Osteocyte (in vitro differentiated cells): ENCODE data around the gene TMPRSS7. TPM values are rescaled to one million over a fixed set of nuclear protein-coding genes. Genes with fewer than 3 reads are reported as not detected.

ENCODE experiments used
- DNase-seq: peaks from one replicate; pipeline ENCODE4 v3.0.0; 2021; ENCODE audit warnings: mixed read lengths; ENCODE audit not compliant: unreplicated experiment; ENCODE audit errors: extremely low spot score
- H3K27ac Mint-ChIP-seq: one replicate; pipeline ENCODE4 v1.8.0; 2021; ENCODE audit warnings: mild to moderate bottlenecking, mixed read lengths; ENCODE audit not compliant: unreplicated experiment
- H3K27me3 Mint-ChIP-seq: one replicate; pipeline ENCODE4 v1.8.0; 2021; ENCODE audit warnings: mixed read lengths; ENCODE audit not compliant: unreplicated experiment
- H3K36me3 Mint-ChIP-seq: one replicate; pipeline ENCODE4 v1.8.0; 2021; ENCODE audit warnings: mixed read lengths; ENCODE audit not compliant: unreplicated experiment
- H3K4me1 Mint-ChIP-seq: one replicate; pipeline ENCODE4 v1.8.0; 2021; ENCODE audit warnings: mixed read lengths; ENCODE audit not compliant: unreplicated experiment
- H3K4me3 Mint-ChIP-seq: one replicate; pipeline ENCODE4 v1.8.0; 2021; ENCODE audit warnings: mild to moderate bottlenecking, moderate library complexity, mixed read lengths; ENCODE audit not compliant: unreplicated experiment
- H3K9me3 Mint-ChIP-seq: one replicate; pipeline ENCODE4 v1.8.0; 2021; ENCODE audit warnings: mixed read lengths; ENCODE audit not compliant: unreplicated experiment
- CTCF ChIP-seq: fragments of 200-600 bp; sonication (generic); IDR thresholded peaks from 2 replicates; pipeline ENCODE4 v1.5.0; 2021; ENCODE audit warnings: antibody characterized with exemption, mild to moderate bottlenecking, moderate library complexity
- total RNA-seq: library from RNA; stranded (reverse); gene quantifications from 2 replicates; pipeline ENCODE4 v1.2.1, GENCODE V29; 2021

The TMPRSS7 gene
- total RNA-seq, 1 donor from 2014 or later, result not detected

GRCh38 chr3:112038863-112039262 lies 4.3 kb downstream of the TMPRSS7 start:
- Mint-ChIP-seq H3K4me3 (no peak overlapping the region), H3K36me3 (no peaks in the 10 kb centered on the region), H3K27me3 (no peaks in the 10 kb centered on the region), H3K9me3 (peaks cover 5% of the 10 kb centered on the region), H3K4me1 (peaks cover 1% of the 10 kb centered on the region), H3K27ac (no peak overlapping the region)
- no peak for TF ChIP-seq CTCF
- DNase-seq, result no peak

- Mint-ChIP-seq H3K4me3 (no peak overlapping the region), H3K36me3 (no peaks in the 10 kb centered on the region), H3K27ac (no peak overlapping the region), H3K4me1 (peaks cover 1% of the 10 kb centered on the region), H3K9me3 (peaks cover 5% of the 10 kb centered on the region), H3K27me3 (no peaks in the 10 kb centered on the region)
- no peak for DNase-seq
- TF ChIP-seq CTCF, result no peak
Measured at GRCh38 chr3:112041321-112041720, 6.8 kb downstream of the TMPRSS7 start.

- no peaks in the 10 kb centered on the region for H3K27me3 Mint-ChIP-seq
- no peak overlapping the region for H3K4me3 Mint-ChIP-seq
- no peak overlapping the region for H3K27ac Mint-ChIP-seq
- H3K9me3 Mint-ChIP-seq, result no peaks in the 10 kb centered on the region
- H3K4me1 Mint-ChIP-seq, result peaks cover 1% of the 10 kb centered on the region
- H3K36me3 Mint-ChIP-seq, result no peaks in the 10 kb centered on the region
- no peak for DNase-seq
- TF ChIP-seq CTCF, result no peak
Measured at GRCh38 chr3:112042842-112043280, 8.3 kb downstream of the TMPRSS7 start.

- no peak for DNase-seq
- TF ChIP-seq CTCF, result peak; percentile 93
- Mint-ChIP-seq H3K36me3 (no peaks in the 10 kb centered on the region), H3K4me3 (no peak overlapping the region), H3K4me1 (peaks cover 1% of the 10 kb centered on the region), H3K27me3 (no peaks in the 10 kb centered on the region), H3K27ac (no peak overlapping the region), H3K9me3 (no peaks in the 10 kb centered on the region)
Measured at GRCh38 chr3:112043621-112044201, 9.2 kb downstream of the TMPRSS7 start.

GRCh38 chr3:112046599-112046998 lies 12.1 kb downstream of the TMPRSS7 start:
- no peak overlapping the region for H3K4me3 Mint-ChIP-seq
- no peaks in the 10 kb centered on the region for H3K36me3 Mint-ChIP-seq
- no peaks in the 10 kb centered on the region for H3K4me1 Mint-ChIP-seq
- no peaks in the 10 kb centered on the region for H3K27me3 Mint-ChIP-seq
- H3K27ac Mint-ChIP-seq, result no peak overlapping the region
- no peak for DNase-seq
- H3K9me3 Mint-ChIP-seq, result no peaks in the 10 kb centered on the region
- no peak for TF ChIP-seq CTCF
